Epithelial cell of proximal tubule (primary cell): ENCODE data around the gene B3GALT5. TPM values are rescaled to one million over a fixed set of nuclear protein-coding genes. Genes with fewer than 3 reads are reported as not detected.
"Not testable (repeated sequence)": the region's sequence is repeated elsewhere in the genome, so short reads cannot be mapped to it uniquely, and the experiment has no call there.

ENCODE experiments used
- DNase-seq: peaks from one replicate; pipeline ENCODE4 v3.0.0-alpha.2; 2011; ENCODE audit warnings: low read depth
- H3K4me3 ChIP-seq: 2 replicates; pipeline ENCODE4 v1.5.1; 2011; ENCODE audit warnings: low read depth, mild to moderate bottlenecking, low read length
- CTCF ChIP-seq: conservative IDR thresholded peaks from 2 replicates; pipeline ENCODE4 v1.5.1; 2012; ENCODE audit warnings: low read depth, mild to moderate bottlenecking, low read length
- total RNA-seq: library from RNA; depleted of rRNA; stranded (reverse); fragments of >200 nt; gene quantifications from 2 replicates; pipeline ENCODE4 v1.2.3, GENCODE V29; 2015

The B3GALT5 gene
- total RNA-seq, 1 donor from 2014 or later = 3.6 TPM

- H3K4me3 ChIP-seq = no peak overlapping the region
- DNase-seq = no peak
- TF ChIP-seq CTCF = no peak
Observed at GRCh38 chr21:39688010-39688409, 75.3 kb downstream of the B3GALT5 start.

DNA sequence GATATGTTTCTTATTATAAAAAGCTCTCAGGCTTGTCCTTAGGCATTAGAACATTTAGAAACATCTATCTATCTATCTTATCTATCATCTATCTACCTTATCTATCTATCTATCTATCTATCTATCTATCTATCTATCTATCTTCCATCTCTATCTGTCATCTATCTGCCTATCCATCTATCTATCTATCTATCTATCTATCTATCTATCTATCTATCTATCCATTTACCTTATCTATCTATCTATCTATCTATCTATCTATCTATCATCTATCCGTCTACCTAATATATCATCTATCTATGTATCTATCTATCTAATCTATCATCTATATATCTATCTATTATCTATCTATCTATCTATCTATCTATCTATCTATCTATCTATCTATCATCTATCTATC lies 77.1 kb downstream of the B3GALT5 start:
- H3K4me3 ChIP-seq, DNase-seq: not testable (repeated sequence)

GRCh38 chr21:39690454-39690853 lies 77.7 kb downstream of the B3GALT5 start:
- H3K4me3 ChIP-seq = no peak overlapping the region
- DNase-seq = no peak
- TF ChIP-seq CTCF = no peak

DNA sequence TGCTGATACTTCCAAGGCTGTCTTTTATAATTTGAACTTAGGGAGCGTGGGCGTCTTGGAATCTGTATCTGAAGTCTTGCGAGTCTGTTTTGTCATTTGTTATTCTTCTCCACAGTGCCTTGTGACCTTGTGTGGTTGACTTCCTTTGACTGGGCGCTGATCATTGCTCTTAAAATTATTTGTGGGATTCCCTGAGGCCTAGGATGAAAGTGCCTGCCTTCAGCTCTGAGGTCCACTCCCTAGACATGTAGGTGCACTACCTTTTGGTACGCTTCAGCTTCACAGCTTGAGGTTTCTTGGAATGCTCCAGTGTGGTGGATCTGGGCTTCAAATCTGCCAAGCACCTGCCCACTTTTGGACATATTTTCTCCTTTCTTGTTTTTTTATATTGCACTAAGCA lies 82.0 kb downstream of the B3GALT5 start:
- no peak for DNase-seq
- TF ChIP-seq CTCF = no peak
- no peak overlapping the region for H3K4me3 ChIP-seq

DNA sequence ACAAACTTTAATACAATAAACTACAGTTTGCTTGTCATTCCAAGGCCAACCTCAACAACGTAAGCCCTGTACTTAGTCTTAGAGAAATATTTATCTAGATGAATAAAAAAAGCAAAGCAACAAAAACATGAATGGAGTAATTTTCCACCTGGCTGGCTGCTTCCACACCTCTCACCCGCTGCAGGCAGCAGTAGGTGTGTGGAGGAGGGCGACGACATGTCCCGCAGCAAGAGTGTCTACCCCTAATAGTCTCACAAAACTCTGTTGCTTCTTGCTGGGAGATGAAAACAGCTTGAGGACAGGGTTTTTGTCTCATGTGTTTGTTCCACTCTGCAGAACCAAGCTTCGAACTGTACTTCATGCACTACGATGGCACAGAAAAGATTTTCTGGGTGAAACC lies 83.5 kb downstream of the B3GALT5 start:
- no peak overlapping the region for H3K4me3 ChIP-seq
- DNase-seq = no peak
- TF ChIP-seq CTCF = no peak

- no peak overlapping the region for H3K4me3 ChIP-seq
- no peak for TF ChIP-seq CTCF
- DNase-seq = no peak
Observed at GRCh38 chr21:39696618-39697017, 83.9 kb downstream of the B3GALT5 start.

GRCh38 chr21:39700318-39700717 lies 87.6 kb downstream of the B3GALT5 start:
- no peak for TF ChIP-seq CTCF
- DNase-seq = no peak
- no peak overlapping the region for H3K4me3 ChIP-seq

DNA sequence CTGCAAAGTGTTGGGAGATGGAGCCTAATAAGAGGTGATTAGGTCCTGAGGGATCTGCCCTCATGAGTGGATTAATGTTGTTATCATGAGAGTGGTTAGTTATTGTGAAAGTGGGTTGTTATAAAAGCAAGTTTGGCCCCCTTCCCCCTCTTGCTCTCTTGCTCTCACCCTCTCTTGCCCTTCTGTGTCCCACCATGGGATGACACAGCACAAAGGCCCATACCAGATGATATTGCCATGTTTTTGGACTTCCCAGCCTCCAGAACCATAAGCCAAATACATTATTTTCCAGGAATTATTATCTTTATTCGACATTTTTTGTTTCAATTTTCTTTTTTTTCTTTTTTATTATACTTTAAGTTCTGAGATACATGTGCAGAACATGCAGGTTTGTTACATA lies 90.8 kb downstream of the B3GALT5 start:
- no peak for TF ChIP-seq CTCF

More for the DNA sequence above, 90.8 kb downstream of the B3GALT5 start:
- DNase-seq = no peak
- no peak overlapping the region for H3K4me3 ChIP-seq
